Smooth muscle cell (in vitro differentiated cells): ENCODE measurements around the gene FAM168A. TPM values are rescaled to one million over a fixed set of nuclear protein-coding genes. Genes with fewer than 3 reads are reported as not detected.

Source experiments
- DNase-seq: peaks from one replicate; lab custom pipeline; 2025; ENCODE audit not compliant: unreplicated experiment; lab: John Stamatoyannopoulos, UW
- H2AFZ ChIP-seq: fragments of 200-600 bp; sonication (generic); 2 replicates; pipeline ENCODE4 v1.6.0; 2016; ENCODE audit warnings: antibody characterized with exemption, low read depth, mild to moderate bottlenecking
- H3F3A ChIP-seq: fragments of 200-600 bp; sonication (generic); 2 replicates; pipeline ENCODE4 v1.6.0; 2017; ENCODE audit warnings: antibody characterized with exemption, low read depth
- H3K27ac ChIP-seq: fragments of 200-600 bp; sonication (generic); 2 replicates; pipeline ENCODE4 v1.5.1; 2016; ENCODE audit warnings: low read depth, mild to moderate bottlenecking
- H3K27me3 ChIP-seq: fragments of 200-600 bp; sonication (generic); 2 replicates; pipeline ENCODE4 v1.6.1; 2016; ENCODE audit warnings: low read depth, mild to moderate bottlenecking
- H3K36me3 ChIP-seq: fragments of 200-600 bp; sonication (generic); 2 replicates; pipeline ENCODE4 v1.5.1; 2016; ENCODE audit warnings: low read depth
- H3K4me1 ChIP-seq: fragments of 200-600 bp; sonication (generic); 2 replicates; pipeline ENCODE4 v1.5.1; 2016; ENCODE audit warnings: low read depth
- H3K4me2 ChIP-seq: fragments of 200-600 bp; sonication (generic); 2 replicates; pipeline ENCODE4 v1.6.0; 2016; ENCODE audit warnings: mild to moderate bottlenecking
- H3K4me3 ChIP-seq: fragments of 200-600 bp; sonication (generic); 2 replicates; pipeline ENCODE4 v1.5.1; 2016; ENCODE audit warnings: mild to moderate bottlenecking
- H3K79me2 ChIP-seq: fragments of 200-600 bp; sonication (generic); 2 replicates; pipeline ENCODE4 v1.6.0; 2016; ENCODE audit warnings: low read depth, mild to moderate bottlenecking
- H3K9ac ChIP-seq: fragments of 200-600 bp; sonication (generic); 2 replicates; pipeline ENCODE4 v1.6.0; 2016; ENCODE audit warnings: low read depth
- H3K9me3 ChIP-seq: fragments of 200-600 bp; sonication (generic); replicated peaks from 2 replicates; pipeline ENCODE4 v1.5.1; 2016; ENCODE audit warnings: low read depth
- H4K20me1 ChIP-seq: fragments of 200-600 bp; sonication (generic); 2 replicates; pipeline ENCODE4 v1.6.0; 2016; ENCODE audit warnings: low read depth
- WGBS: methylation state at CpG from one replicate; pipeline ENCODE4 v1.1.7; 2016; ENCODE audit warnings: low lambda C conversion rate; 5-methylcytosine and 5-hydroxymethylcytosine counted together
- polyA plus RNA-seq: library from polyadenylated mRNA; unstranded; fragments of >200 nt; fragmentation: Nextera tagmentation; extraction: Ambion mirVana; gene quantifications from 2 replicates; pipeline ENCODE4 v1.2.1, GENCODE V29; 2016
- small RNA-seq: library from RNA; depleted of rRNA; stranded (forward); fragments of <200 nt; gene quantifications from one replicate; pipeline ENCODE3, GENCODE V24; 2014
- total RNA-seq: library from RNA; depleted of rRNA; stranded (reverse); fragments of >200 nt; gene quantifications from 2 replicates; pipeline ENCODE4 v1.2.3, GENCODE V29; 2014
- TF ChIP-seq, protein P1 (sequence below): fragments of 200-600 bp; sonication (generic); IDR thresholded peaks from 2 replicates; pipeline ENCODE4 v1.5.1; 2017; ENCODE audit warnings: borderline replicate concordance, mild to moderate bottlenecking, antibody characterized with exemption; ENCODE audit not compliant: insufficient read depth, poor library complexity, severe bottlenecking

Gene FAM168A
- total and polyA plus RNA-seq, 2 experiments from 2014 or later: 10.8 to 32.5 TPM

GRCh38 chr11:73355109-73355508, 242.8 kb downstream of the FAM168A start:
- DNase-seq: no peak
- H3K27ac ChIP-seq: no peak overlapping the region
- H4K20me1 ChIP-seq: peaks cover 38% of the 10 kb centered on the region
- TF ChIP-seq, protein P1, sequence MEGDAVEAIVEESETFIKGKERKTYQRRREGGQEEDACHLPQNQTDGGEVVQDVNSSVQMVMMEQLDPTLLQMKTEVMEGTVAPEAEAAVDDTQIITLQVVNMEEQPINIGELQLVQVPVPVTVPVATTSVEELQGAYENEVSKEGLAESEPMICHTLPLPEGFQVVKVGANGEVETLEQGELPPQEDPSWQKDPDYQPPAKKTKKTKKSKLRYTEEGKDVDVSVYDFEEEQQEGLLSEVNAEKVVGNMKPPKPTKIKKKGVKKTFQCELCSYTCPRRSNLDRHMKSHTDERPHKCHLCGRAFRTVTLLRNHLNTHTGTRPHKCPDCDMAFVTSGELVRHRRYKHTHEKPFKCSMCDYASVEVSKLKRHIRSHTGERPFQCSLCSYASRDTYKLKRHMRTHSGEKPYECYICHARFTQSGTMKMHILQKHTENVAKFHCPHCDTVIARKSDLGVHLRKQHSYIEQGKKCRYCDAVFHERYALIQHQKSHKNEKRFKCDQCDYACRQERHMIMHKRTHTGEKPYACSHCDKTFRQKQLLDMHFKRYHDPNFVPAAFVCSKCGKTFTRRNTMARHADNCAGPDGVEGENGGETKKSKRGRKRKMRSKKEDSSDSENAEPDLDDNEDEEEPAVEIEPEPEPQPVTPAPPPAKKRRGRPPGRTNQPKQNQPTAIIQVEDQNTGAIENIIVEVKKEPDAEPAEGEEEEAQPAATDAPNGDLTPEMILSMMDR: no peak
- WGBS: 96% methylated on average over 4 of the region's 4 CpGs
- H3K36me3 ChIP-seq: no peaks in the 10 kb centered on the region
- no peaks in the 10 kb centered on the region for H3F3A ChIP-seq
- no peak overlapping the region for H3K4me2 ChIP-seq
- H3K4me3 ChIP-seq: no peak overlapping the region
- no peak overlapping the region for H2AFZ ChIP-seq
- no peaks in the 10 kb centered on the region for H3K9me3 ChIP-seq
- no peaks in the 10 kb centered on the region for H3K4me1 ChIP-seq
- peaks cover 8% of the 10 kb centered on the region for H3K79me2 ChIP-seq
- H3K9ac ChIP-seq: no peak overlapping the region
- no peaks in the 10 kb centered on the region for H3K27me3 ChIP-seq

- peaks cover 8% of the 10 kb centered on the region for H3K79me2 ChIP-seq
Observed at GRCh38 chr11:73353422-73353821, 244.5 kb downstream of the FAM168A start.

DNA sequence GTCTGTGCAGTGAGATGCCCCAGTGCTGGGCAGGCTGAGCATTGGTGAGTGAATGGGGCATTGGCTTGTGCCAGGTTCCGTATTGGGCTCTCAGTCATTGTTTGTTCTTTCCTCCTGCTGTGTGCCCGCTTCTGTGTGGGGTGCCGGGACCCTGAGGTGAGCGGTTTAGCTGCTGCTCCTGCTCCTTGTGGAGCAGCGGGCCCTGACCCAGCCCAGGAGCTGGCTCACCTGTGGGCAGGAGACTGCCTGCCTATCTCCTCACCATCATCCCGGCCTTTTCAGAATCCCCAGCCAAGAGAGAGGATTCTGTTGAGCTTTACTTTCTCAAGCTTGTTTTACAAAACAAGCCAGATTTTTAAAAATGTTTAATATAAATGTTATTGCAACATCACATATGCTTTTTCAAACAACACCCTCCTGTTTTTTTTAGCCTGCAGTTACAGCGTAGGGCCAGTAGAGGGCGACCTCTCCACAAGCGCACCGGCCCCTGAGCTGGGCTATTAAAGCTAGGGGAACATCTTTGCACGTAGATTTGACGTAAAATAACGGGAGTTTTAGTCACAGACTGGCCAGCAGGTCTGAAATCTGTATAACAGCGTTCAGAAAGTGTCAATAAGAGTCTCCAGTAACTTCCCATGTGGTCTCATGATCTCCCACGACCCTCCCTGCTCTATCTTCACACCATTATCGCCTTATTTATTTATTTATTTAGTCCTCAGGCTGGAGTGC, 246.8 kb downstream of the FAM168A start:
- H3K79me2 ChIP-seq: peaks cover 13% of the 10 kb centered on the region
- H4K20me1 ChIP-seq: peaks cover 77% of the 10 kb centered on the region
- H3K27ac ChIP-seq: no peak overlapping the region
- no peak for DNase-seq
- TF ChIP-seq, protein P1: peak; percentile 99
- H3K9ac ChIP-seq: no peak overlapping the region
- no peaks in the 10 kb centered on the region for H3K27me3 ChIP-seq
- WGBS: 29% methylated on average over 16 of the region's 16 CpGs
- H2AFZ ChIP-seq: no peak overlapping the region
- no peaks in the 10 kb centered on the region for H3K36me3 ChIP-seq
- H3K9me3 ChIP-seq: no peaks in the 10 kb centered on the region
- H3K4me1 ChIP-seq: no peaks in the 10 kb centered on the region
- no peak overlapping the region for H3K4me3 ChIP-seq
- H3F3A ChIP-seq: no peaks in the 10 kb centered on the region
- no peak overlapping the region for H3K4me2 ChIP-seq

More at GRCh38 chr11:73353422-73353821, 244.5 kb downstream of the FAM168A start:
- no peak overlapping the region for H2AFZ ChIP-seq
- TF ChIP-seq, protein P1: no peak
- no peak overlapping the region for H3K4me2 ChIP-seq
- H3K9ac ChIP-seq: no peak overlapping the region
- H3K4me3 ChIP-seq: no peak overlapping the region
- no peaks in the 10 kb centered on the region for H3K4me1 ChIP-seq
- no peaks in the 10 kb centered on the region for H3F3A ChIP-seq
- H3K27ac ChIP-seq: no peak overlapping the region
- H3K27me3 ChIP-seq: no peaks in the 10 kb centered on the region
- H3K36me3 ChIP-seq: no peaks in the 10 kb centered on the region
- peaks cover 53% of the 10 kb centered on the region for H4K20me1 ChIP-seq
- WGBS: 100% methylated on average over 4 of the region's 4 CpGs
- no peaks in the 10 kb centered on the region for H3K9me3 ChIP-seq
- DNase-seq: no peak

Small RNAs within 50 kb of the gene (small RNA-seq; reads per million reads assigned to genes)
- gene AP000763.2: 0.21 reads per million
- 0.24 reads per million for gene HMGN2P38

Other genes starting within 250 kb of the FAM168A start
- gene RELT, start 221.7 kb downstream of the FAM168A start, total RNA-seq: 4.3 and 4.8 TPM in 2 replicates
- gene RELT, start 221.7 kb downstream of the FAM168A start, polyA plus RNA-seq: 5.5 and 9.4 TPM in 2 replicates
- gene PLEKHB1, start 48.5 kb upstream of the FAM168A start, total RNA-seq: 0.22 and 1.2 TPM in 2 replicates
- gene PLEKHB1, start 48.5 kb upstream of the FAM168A start, polyA plus RNA-seq: 2.5 and 2.7 TPM in 2 replicates
- gene RAB6A, start 163.0 kb upstream of the FAM168A start, total RNA-seq: 145 and 148 TPM in 2 replicates
- 102 and 110 TPM in 2 replicates for gene RAB6A, start 163.0 kb upstream of the FAM168A start, polyA plus RNA-seq
- 26.4 and 29.7 TPM in 2 replicates for gene MRPL48, start 189.8 kb upstream of the FAM168A start, total RNA-seq
- 65.3 and 74.6 TPM in 2 replicates for gene MRPL48, start 189.8 kb upstream of the FAM168A start, polyA plus RNA-seq